GM12878 (cell line): ENCODE measurements around the gene AGAP1. TPM values are rescaled to one million over a fixed set of nuclear protein-coding genes. Genes with fewer than 3 reads are reported as not detected.

ENCODE experiments used
- ATAC-seq: fragments of 200-7000 bp; cut with Tn5 transposase; 3 replicates; pipeline ENCODE4 v1.9.1; 2020; ENCODE audit warnings: mild to moderate bottlenecking, moderate library complexity
- BruUV-seq: library from RNA; stranded (reverse); fragments of 400-500 nt; replicated peaks from 2 replicates; lab custom pipeline; 2021; lab: Mats Ljungman, UMichigan
- CTCF ChIA-PET: fragments of 300-600 bp; sonication (Branson Sonifier 250); formaldehyde crosslinking; extraction: SDS; loops from one replicate; lab custom pipeline; 2021; ENCODE audit warnings: inconsistent platforms; lab: Yijun Ruan, JAX
- POLR2A ChIA-PET: fragments of 350-600 bp; formaldehyde crosslinking; extraction: SDS; loops from one replicate; lab custom pipeline; 2021; ENCODE audit warnings: inconsistent platforms; lab: Charles Lee
- RAD21 ChIA-PET: fragments of 300-600 bp; sonication (Branson Sonifier 250); formaldehyde crosslinking; loops from one replicate; lab custom pipeline; 2023; ENCODE audit warnings: antibody characterized with exemption; ENCODE audit not compliant: unreplicated experiment; lab: Charles Lee
- SMC1A ChIA-PET: fragments of 300-600 bp; sonication (Branson Sonifier 250); formaldehyde crosslinking; loops from one replicate; lab custom pipeline; 2023; ENCODE audit not compliant: unreplicated experiment, uncharacterized antibody; lab: Charles Lee
- DNase-seq: peaks from one replicate; pipeline ENCODE4 v3.0.0-alpha.2; 2011; ENCODE audit warnings: low read depth, low spot score
- FAIRE-seq: peaks from 3 replicates; lab custom pipeline; 2011; peaks lifted over from hg19 to GRCh38; lab: Jason Lieb, UNC
- H2AFZ ChIP-seq: 2 replicates; pipeline ENCODE4 v1.6.0; 2011; ENCODE audit warnings: low read depth, low read length, control low read depth; ENCODE audit not compliant: control insufficient read depth
- H3K27ac ChIP-seq: 2 replicates; pipeline ENCODE4 v1.5.1; 2011; ENCODE audit warnings: control low read depth; ENCODE audit not compliant: control insufficient read depth, insufficient read depth
- H3K27me3 ChIP-seq, 2 experiments: replicated peaks in 1 of 2; 2 replicates each; pipeline versions ENCODE4 v1.6.0 to v1.6.1; 2011; ENCODE audit warnings: low read length in 1 of 2; ENCODE audit not compliant: control insufficient read depth in 2 of 2, insufficient read depth in 2 of 2
- H3K36me3 ChIP-seq, 2 experiments: 2 replicates each; pipeline ENCODE4 v1.5.1; 2011; ENCODE audit warnings: low read length in 1 of 2; ENCODE audit not compliant: control insufficient read depth in 2 of 2, insufficient read depth in 2 of 2
- H3K4me1 ChIP-seq: 2 replicates; pipeline ENCODE4 v1.6.1; 2011; ENCODE audit warnings: mild to moderate bottlenecking, low read length, moderate library complexity, mixed read lengths; ENCODE audit not compliant: control insufficient read depth, insufficient read depth
- H3K4me2 ChIP-seq: 2 replicates; pipeline ENCODE4 v1.6.0; 2011; ENCODE audit warnings: control low read depth; ENCODE audit not compliant: control insufficient read depth, insufficient read depth
- H3K4me3 ChIP-seq: fragments of 200-600 bp; sonication (generic); 2 replicates; pipeline ENCODE4 v1.5.1; 2016
- H3K79me2 ChIP-seq: 2 replicates; pipeline ENCODE4 v1.6.0; 2011; ENCODE audit warnings: low read length; ENCODE audit not compliant: control insufficient read depth, insufficient read depth
- H3K9ac ChIP-seq: 2 replicates; pipeline ENCODE4 v1.8.0; 2011; ENCODE audit warnings: low read length, control low read depth, mixed read lengths; ENCODE audit not compliant: control insufficient read depth, insufficient read depth
- H3K9me3 ChIP-seq: replicated peaks from 3 replicates; pipeline ENCODE4 v1.5.1; 2011; ENCODE audit warnings: mild to moderate bottlenecking, low read length; ENCODE audit not compliant: control insufficient read depth, insufficient read depth
- H4K20me1 ChIP-seq: 2 replicates; pipeline ENCODE4 v1.6.0; 2011; ENCODE audit not compliant: control insufficient read depth, insufficient read depth
- ASH2L ChIP-seq: fragments of 300-600, 200-600 bp; sonication (generic); IDR thresholded peaks from 2 replicates; pipeline ENCODE4 v1.6.1; 2017; ENCODE audit warnings: low read depth, mild to moderate bottlenecking, borderline replicate concordance
- BRCA1 ChIP-seq: IDR thresholded peaks from 2 replicates; pipeline ENCODE4 v1.6.1; 2011; ENCODE audit warnings: low read depth, low read length, improper control_type of control experiment
- CEBPZ ChIP-seq: fragments of 150-350 bp; IDR thresholded peaks from 2 replicates; pipeline ENCODE4 v1.6.1; 2016; ENCODE audit warnings: low read depth, low read length
- ESRRA ChIP-seq: IDR thresholded peaks from 2 replicates; pipeline ENCODE4 v1.6.1; 2012; ENCODE audit warnings: mild to moderate bottlenecking, low read length, improper control_type of control experiment
- ETV6 ChIP-seq, 2 experiments: fragments of 450-650 bp in 1 of 2; IDR thresholded peaks in 1 of 2; conservative IDR thresholded peaks in 1 of 2; 2 replicates each; pipeline ENCODE4 v1.6.1; 2014; ENCODE audit warnings: antibody characterized with exemption in 1 of 2, borderline replicate concordance in 1 of 2, low read depth in 1 of 2, mild to moderate bottlenecking in 1 of 2, moderate library complexity in 1 of 2
- MEF2A ChIP-seq: IDR thresholded peaks from 2 replicates; pipeline ENCODE4 v1.6.1; 2011; ENCODE audit warnings: low read depth, mild to moderate bottlenecking, low read length, moderate library complexity; ENCODE audit not compliant: insufficient read depth
- ZBTB40 ChIP-seq: fragments of 450-650 bp; IDR thresholded peaks from 2 replicates; pipeline ENCODE4 v1.6.1; 2016; ENCODE audit warnings: mild to moderate bottlenecking, moderate library complexity, borderline replicate concordance
- WGBS: methylation state at CpG from one replicate; pipeline ENCODE4 v1.1.6; 2016; ENCODE audit warnings: low lambda C conversion rate; ENCODE audit not compliant: insufficient replicate concordance, insufficient coverage; ENCODE audit errors: missing lambda C conversion rate; 5-methylcytosine and 5-hydroxymethylcytosine counted together
- in situ Hi-C: fragments of 300-500 bp; cut with MboI; formaldehyde crosslinking; loops from 9 replicates; pipeline ENCODE4 v1.14.3; 2018; ENCODE audit warnings: mixed read lengths
- intact Hi-C: fragments of 100-400 bp; cut with micrococcal nuclease; formaldehyde crosslinking; loops from one replicate; pipeline ENCODE4 v1.14.2; 2022; ENCODE audit not compliant: unreplicated experiment
- polyA plus RNA-seq, 11 experiments: library from polyadenylated mRNA; depleted of rRNA in 4 of 11; unstranded in 6 of 11; stranded (reverse) in 5 of 11; fragments of >200 nt; fragmentation: Nextera tagmentation in 4 of 11; fragmentation: Illumina TruSeq in 1 of 11; extraction: Ambion mirVana in 4 of 11; extraction: Trizol in 1 of 11; gene quantifications; 1 replicate in 1 of 11; 2 replicates in 10 of 11; pipeline versions ENCODE4 v1.2.1 to v1.2.3, GENCODE V29; 2011 to 2016; ENCODE audit warnings: inconsistent platforms in 2 of 11, missing spikeins in 2 of 11, low read depth in 1 of 11
- total RNA-seq, 4 experiments: library from RNA; depleted of rRNA in 3 of 4; stranded (reverse); fragments of >200 nt in 3 of 4; fragmentation: Illumina TruSeq in 1 of 4; extraction: Trizol in 1 of 4; gene quantifications; 2 replicates each; pipeline versions ENCODE4 v1.2.1 to v1.2.3, GENCODE V29; 2013 to 2021
- TF ChIP-seq, protein P1 (sequence below): IDR thresholded peaks from 2 replicates; pipeline ENCODE4 v1.6.1; 2012; ENCODE audit warnings: low read depth, low read length, improper control_type of control experiment

Gene AGAP1
- total and polyA plus RNA-seq, 10 of the 15 experiments (the other 5 are each of a cell fraction or from before 2014, with no cell fraction given): 0.05 to 0.15 (median 0.06) TPM; not detected in 7

- intact Hi-C loops (no loop called here), in situ Hi-C loops (no loop called here)
- no peak overlapping the region for H3K27ac ChIP-seq
- H3K4me2 ChIP-seq: no peak overlapping the region
- H4K20me1 ChIP-seq: no peaks in the 10 kb centered on the region
- H3K4me1 ChIP-seq: no peaks in the 10 kb centered on the region
- no peak for ATAC-seq
- no peak for TF ChIP-seq BRCA1
- TF ChIP-seq ETV6 (conservative IDR thresholded peaks at IDR 0.05 in 1 of 2, IDR thresholded peaks at IDR 0.05 in 1 of 2; ENCODE audit: borderline replicate concordance in 1 of 2, low read depth in 1 of 2): no peak
- no peak for TF ChIP-seq ZBTB40
- TF ChIP-seq, protein P1, sequence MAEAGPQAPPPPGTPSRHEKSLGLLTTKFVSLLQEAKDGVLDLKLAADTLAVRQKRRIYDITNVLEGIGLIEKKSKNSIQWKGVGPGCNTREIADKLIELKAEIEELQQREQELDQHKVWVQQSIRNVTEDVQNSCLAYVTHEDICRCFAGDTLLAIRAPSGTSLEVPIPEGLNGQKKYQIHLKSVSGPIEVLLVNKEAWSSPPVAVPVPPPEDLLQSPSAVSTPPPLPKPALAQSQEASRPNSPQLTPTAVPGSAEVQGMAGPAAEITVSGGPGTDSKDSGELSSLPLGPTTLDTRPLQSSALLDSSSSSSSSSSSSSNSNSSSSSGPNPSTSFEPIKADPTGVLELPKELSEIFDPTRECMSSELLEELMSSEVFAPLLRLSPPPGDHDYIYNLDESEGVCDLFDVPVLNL: no peak
- no peak for TF ChIP-seq CEBPZ
- no peak for TF ChIP-seq ESRRA
- TF ChIP-seq ASH2L: no peak
- no peak for TF ChIP-seq MEF2A
- FAIRE-seq: no peak
- no peak overlapping the region for H3K4me3 ChIP-seq
- DNase-seq: no peak
- 20% methylated on average over 17 of the region's 17 CpGs for WGBS
- no peak overlapping the region for H2AFZ ChIP-seq
- POLR2A ChIA-PET: no interaction called here
- no peaks in the 10 kb centered on the region; a peak in 2 of 4 replicates for H3K27me3 ChIP-seq
- no peaks in the 10 kb centered on the region for H3K36me3 ChIP-seq
- no TSS peak for BruUV-seq
- no peak overlapping the region for H3K9ac ChIP-seq
- no peaks in the 10 kb centered on the region for H3K79me2 ChIP-seq
- CTCF ChIA-PET: no interaction called here
- SMC1A ChIA-PET: no interaction called here
- H3K9me3 ChIP-seq: no peaks in the 10 kb centered on the region
- RAD21 ChIA-PET: no interaction called here
Observed at GRCh38 chr2:235949567-235950472, 456.0 kb downstream of the AGAP1 start.
